ENCODE results near the gene ZNF608. TPM values are rescaled to one million over a fixed set of nuclear protein-coding genes. Genes with fewer than 3 reads are reported as not detected.

Gene ZNF608
- total RNA-seq, 1 donor from 2014 or later, result 9.3 TPM

- DNase-seq (ENCODE audit: missing footprints), result no peak
- intact Hi-C loops (cut with DNase I), result no loop called here
- ATAC-seq, result no peak
These were observed 14.2 kb upstream of the ZNF608 start for GRCh38 chr5:124760608-124761007.

GRCh38 chr5:124755565-124755964, 9.1 kb upstream of the ZNF608 start:
- intact Hi-C loops (cut with DNase I), result no loop called here
- no peak for ATAC-seq
- DNase-seq (ENCODE audit: missing footprints), result no peak

GRCh38 chr5:124755041-124755440, 8.6 kb upstream of the ZNF608 start:
- no peak for DNase-seq (ENCODE audit: missing footprints)
- no peak for ATAC-seq
- intact Hi-C loops (cut with DNase I), result no loop called here

GRCh38 chr5:124754206-124754927, 7.9 kb upstream of the ZNF608 start:
- intact Hi-C loops (cut with DNase I), result no loop called here
- ATAC-seq, result no peak
- no peak for DNase-seq (ENCODE audit: missing footprints)

- intact Hi-C loops (cut with DNase I), result no loop called here
- DNase-seq (ENCODE audit: missing footprints) (no peak), ATAC-seq (no peak)
These were observed 6.6 kb upstream of the ZNF608 start for GRCh38 chr5:124752854-124753720.

GRCh38 chr5:124751031-124751430, 4.6 kb upstream of the ZNF608 start:
- DNase-seq (ENCODE audit: missing footprints), result no peak
- ATAC-seq, result no peak
- intact Hi-C loops (cut with DNase I), result no loop called here

- intact Hi-C loops (cut with DNase I), result loop anchor here (2.0 to 10.0 kb wide), 4 partner anchors 42 to 214 kb away; no protein-coding TSS in a partner anchor
- ATAC-seq, result peak; percentile 88
- DNase-seq (ENCODE audit: missing footprints), result no peak
These were observed 2.5 kb upstream of the ZNF608 start for GRCh38 chr5:124748687-124749594.

- ATAC-seq (peak; percentile 26), DNase-seq (ENCODE audit: missing footprints) (no peak)
- intact Hi-C loops (cut with DNase I), result loop anchor here (2.0 to 10.0 kb wide), 4 partner anchors 41 to 213 kb away; no protein-coding TSS in a partner anchor
These were observed 1.6 kb upstream of the ZNF608 start for GRCh38 chr5:124747791-124748686.

GRCh38 chr5:124746916-124747790, 714 bp upstream of the ZNF608 start:
- DNase-seq (ENCODE audit: missing footprints), result peak; percentile 77
- ATAC-seq, result peak; percentile 65
- intact Hi-C loops (cut with DNase I), result loop anchor here (1.0 to 10.0 kb wide), 5 partner anchors 40 to 212 kb away; no protein-coding TSS in a partner anchor

- intact Hi-C loops (cut with DNase I), result loop anchor here (5.0 to 10.0 kb wide), 3 partner anchors 38 to 210 kb away; no protein-coding TSS in a partner anchor
- ATAC-seq (no peak), DNase-seq (ENCODE audit: missing footprints) (no peak)
These were observed 1.2 kb downstream of the ZNF608 start for GRCh38 chr5:124745007-124745927.

- intact Hi-C loops (cut with DNase I), result loop anchor here (10.0 kb wide), 1 partner anchor 210 kb away; no protein-coding TSS in a partner anchor
- DNase-seq (ENCODE audit: missing footprints) (no peak), ATAC-seq (no peak)
These were observed 2.1 kb downstream of the ZNF608 start for GRCh38 chr5:124744170-124744971.

GRCh38 chr5:124743602-124744169, 2.8 kb downstream of the ZNF608 start:
- DNase-seq (ENCODE audit: missing footprints) (no peak), ATAC-seq (no peak)
- intact Hi-C loops (cut with DNase I), result loop anchor here (10.0 kb wide), 1 partner anchor 209 kb away; no protein-coding TSS in a partner anchor

GRCh38 chr5:124742983-124743601, 3.3 kb downstream of the ZNF608 start:
- intact Hi-C loops (cut with DNase I), result loop anchor here (10.0 kb wide), 1 partner anchor 208 kb away; no protein-coding TSS in a partner anchor
- ATAC-seq (no peak), DNase-seq (ENCODE audit: missing footprints) (no peak)

GRCh38 chr5:124742521-124742920, 3.9 kb downstream of the ZNF608 start:
- intact Hi-C loops (cut with DNase I), result loop anchor here (10.0 kb wide), 1 partner anchor 208 kb away; no protein-coding TSS in a partner anchor
- DNase-seq (ENCODE audit: missing footprints) (no peak), ATAC-seq (no peak)
